Adrenal gland (tissue), 12 donors: ENCODE measurements around the gene HBS1L. TPM values are rescaled to one million over a fixed set of nuclear protein-coding genes. Genes with fewer than 3 reads are reported as not detected.

Source experiments
- DNase-seq, 7 donors: peaks; one replicate each; pipeline ENCODE4 v3.0.0-alpha.2; 2019 to 2020
- H3K27ac ChIP-seq, 5 donors: fragments of 200-600 bp; sonication (generic) in 4 of 5; 1 replicate in 3 of 5; 2 replicates in 2 of 5; pipeline versions ENCODE4 v1.5.1 to v1.8.0; 2016 to 2020; ENCODE audit warnings: mild to moderate bottlenecking in 1 of 5
- H3K27me3 ChIP-seq: fragments of 200-600 bp; 2 replicates; pipeline ENCODE4 v1.8.0; 2021
- H3K36me3 ChIP-seq, 2 donors: fragments of 200-600 bp; replicated peaks in 1 of 2; 1 replicate in 1 of 2; 2 replicates in 1 of 2; pipeline versions ENCODE4 v1.5.1 to v1.8.0; 2018 to 2022
- H3K4me1 ChIP-seq, 2 donors: fragments of 200-600 bp; replicated peaks in 1 of 2; 1 replicate in 1 of 2; 2 replicates in 1 of 2; pipeline versions ENCODE4 v1.5.1 to v1.8.0; 2018 to 2021
- H3K4me3 ChIP-seq, 4 donors: fragments of 200-600 bp; sonication (generic) in 3 of 4; one replicate each; pipeline ENCODE4 v1.5.1; 2016 to 2018
- H3K9me3 ChIP-seq, 3 donors: fragments of 200-600 bp; sonication (generic) in 1 of 3; replicated peaks in 1 of 3; 1 replicate in 2 of 3; 2 replicates in 1 of 3; pipeline versions ENCODE4 v1.5.1 to v1.8.0; 2016 to 2021
- POLR2A ChIP-seq, 2 donors: fragments of 450-650 bp; IDR thresholded peaks; one replicate each; pipeline ENCODE4 v1.6.1; 2017; ENCODE audit warnings: antibody characterized with exemption in 2 of 2, mild to moderate bottlenecking in 2 of 2, moderate library complexity in 1 of 2
- WGBS, 4 donors: extraction: QIAGEN DNeasy Blood & Tissue Kit in 2 of 4; methylation state at CpG; one replicate each; pipeline versions ENCODE4 v1.1.5 to v1.1.7; 2013 to 2017; 5-methylcytosine and 5-hydroxymethylcytosine counted together
- intact Hi-C, 2 donors: fragments of 100-400 bp; cut with DNase I; formaldehyde crosslinking; loops; one replicate each; pipeline versions ENCODE4 v1.14.1 to v1.15.0; 2022 to 2023
- polyA plus RNA-seq, 3 donors: library from polyadenylated mRNA; stranded (reverse); fragments of 200-250 nt in 2 of 3; fragments of 350-450 nt in 1 of 3; fragmentation: Illumina TruSeq in 1 of 3; extraction: RNeasy Lipid Tissue Mini Kit (QIAGEN cat#74804) in 1 of 3; gene quantifications; one replicate each; pipeline ENCODE4 v1.2.3, GENCODE V29; 2013 to 2014
- total RNA-seq, 9 donors: library from RNA; depleted of rRNA in 4 of 9; stranded (reverse); fragments of >200 nt in 4 of 9; fragments of 120-200 nt in 1 of 9; fragmentation: NEBNext Ultra II Directional in 1 of 9; extraction: Animal tissue kit (Norgen Biotek cat#: 25700) in 1 of 9; gene quantifications; one replicate each; pipeline versions ENCODE4 v1.1.0 to v1.2.4, GENCODE V29; 2013 to 2023
- TF ChIP-seq, protein P1 (sequence below), 6 experiments: fragments of 450-650 bp in 4 of 6; fragments of 200-600 bp in 2 of 6; sonication (generic) in 1 of 6; IDR thresholded peaks; 1 replicate in 5 of 6; 2 replicates in 1 of 6; pipeline versions ENCODE4 v1.5.1 to v1.8.0; 2016 to 2021; ENCODE audit warnings: antibody characterized with exemption in 6 of 6, mild to moderate bottlenecking in 2 of 6, moderate library complexity in 1 of 6
- donor health status: healthy with polysubstance abuse.
- donor health status: Bipolar disorder and iron deficiency.
- donor health status: DM: yes; HTN: yes; CAD: no.
- donor health status: DM: no; HTN: no; CAD: no.
- donor health status: DM: no; HTN: no; CAD: no.
- donor health status: DM: yes; HTN: yes; CAD: no.

Gene HBS1L
- total and polyA plus RNA-seq, 12 donors = 17.0 to 121 (median 58.4) TPM

DNA sequence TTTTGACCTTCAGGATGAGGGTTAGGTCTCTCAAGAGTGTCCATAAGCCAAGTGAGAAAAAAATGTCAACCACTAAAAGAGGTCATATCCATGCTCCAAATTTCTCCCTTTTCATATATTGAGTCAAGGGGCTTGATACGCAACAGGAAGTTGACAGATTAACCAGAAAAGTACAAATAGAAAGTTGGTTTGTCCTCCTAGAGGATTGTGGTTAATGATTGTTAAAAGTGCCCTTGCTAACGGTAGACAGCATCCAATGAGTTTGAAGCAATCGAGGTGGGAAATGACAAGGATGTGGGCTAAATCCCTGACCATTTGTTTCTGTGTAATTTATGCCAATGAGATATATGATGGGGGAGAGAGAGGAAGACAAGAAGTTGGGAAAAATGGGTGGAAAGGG, 18.1 kb upstream of the HBS1L start:
- Histone ChIP-seq H3K4me3 (no peak overlapping the region), H3K27ac (no peak overlapping the region), H3K27me3 (no peaks in the 10 kb centered on the region), H3K36me3 (no peaks in the 10 kb centered on the region), H3K9me3 (no peaks in the 10 kb centered on the region), H3K4me1 (no peaks in the 10 kb centered on the region)
- DNase-seq = no peak
- WGBS, 4 donors = 65 to 73% (median 70%) methylated on average over 3 of the region's 3 CpGs
- TF ChIP-seq POLR2A (IDR thresholded peaks at IDR 0.05) = no peak
- TF ChIP-seq, protein P1, sequence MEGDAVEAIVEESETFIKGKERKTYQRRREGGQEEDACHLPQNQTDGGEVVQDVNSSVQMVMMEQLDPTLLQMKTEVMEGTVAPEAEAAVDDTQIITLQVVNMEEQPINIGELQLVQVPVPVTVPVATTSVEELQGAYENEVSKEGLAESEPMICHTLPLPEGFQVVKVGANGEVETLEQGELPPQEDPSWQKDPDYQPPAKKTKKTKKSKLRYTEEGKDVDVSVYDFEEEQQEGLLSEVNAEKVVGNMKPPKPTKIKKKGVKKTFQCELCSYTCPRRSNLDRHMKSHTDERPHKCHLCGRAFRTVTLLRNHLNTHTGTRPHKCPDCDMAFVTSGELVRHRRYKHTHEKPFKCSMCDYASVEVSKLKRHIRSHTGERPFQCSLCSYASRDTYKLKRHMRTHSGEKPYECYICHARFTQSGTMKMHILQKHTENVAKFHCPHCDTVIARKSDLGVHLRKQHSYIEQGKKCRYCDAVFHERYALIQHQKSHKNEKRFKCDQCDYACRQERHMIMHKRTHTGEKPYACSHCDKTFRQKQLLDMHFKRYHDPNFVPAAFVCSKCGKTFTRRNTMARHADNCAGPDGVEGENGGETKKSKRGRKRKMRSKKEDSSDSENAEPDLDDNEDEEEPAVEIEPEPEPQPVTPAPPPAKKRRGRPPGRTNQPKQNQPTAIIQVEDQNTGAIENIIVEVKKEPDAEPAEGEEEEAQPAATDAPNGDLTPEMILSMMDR (IDR thresholded peaks at IDR 0.05) = no peak
- intact Hi-C loops = no loop called here

DNA sequence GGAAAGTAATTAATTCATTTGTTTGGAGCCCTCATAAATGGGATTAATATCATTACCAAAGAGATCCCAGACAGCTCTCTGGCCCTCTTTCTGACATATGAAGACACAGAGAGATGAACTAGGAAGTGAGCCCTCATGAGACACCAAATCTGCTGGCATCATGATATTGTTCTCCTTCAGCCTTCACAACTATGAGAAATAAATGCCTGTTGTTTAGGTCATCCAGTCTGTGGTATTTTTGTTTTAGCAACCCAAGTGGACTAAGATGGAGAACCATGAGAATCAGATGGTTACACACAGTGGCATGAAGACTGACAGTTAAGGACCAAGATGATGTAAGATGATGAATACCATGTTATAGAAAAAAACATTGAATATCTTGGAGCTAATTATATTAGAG, 16.9 kb upstream of the HBS1L start:
- intact Hi-C loops = no loop called here
- Histone ChIP-seq H3K4me3 (no peak overlapping the region), H3K4me1 (no peaks in the 10 kb centered on the region), H3K36me3 (no peaks in the 10 kb centered on the region), H3K27me3 (no peaks in the 10 kb centered on the region), H3K9me3 (no peaks in the 10 kb centered on the region), H3K27ac (no peak overlapping the region)
- DNase-seq = no peak
- TF ChIP-seq POLR2A (IDR thresholded peaks at IDR 0.05) = no peak
- TF ChIP-seq, protein P1 (IDR thresholded peaks at IDR 0.05) = no peak

DNA sequence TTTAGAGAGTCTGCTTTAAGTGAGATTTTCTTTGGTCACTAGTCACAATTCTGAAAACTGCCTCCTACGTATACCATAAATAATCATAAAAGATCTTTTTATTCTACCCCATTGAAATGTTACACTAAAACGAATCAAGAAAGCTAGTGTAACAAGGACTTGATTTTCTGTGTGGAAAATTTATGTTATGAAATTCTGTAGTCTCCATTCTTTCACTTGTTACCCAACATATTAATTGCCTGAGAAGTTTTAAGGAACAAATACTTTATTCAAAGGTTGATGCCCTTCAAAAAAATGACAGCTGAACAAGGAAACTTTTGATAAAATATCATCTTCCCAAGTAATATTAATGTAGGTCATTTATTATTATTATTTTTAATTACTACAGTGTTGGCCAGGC, 13.3 kb upstream of the HBS1L start:
- DNase-seq = no peak
- TF ChIP-seq, protein P1 (IDR thresholded peaks at IDR 0.05) = no peak
- no peak for TF ChIP-seq POLR2A (IDR thresholded peaks at IDR 0.05)
- Histone ChIP-seq H3K9me3 (no peaks in the 10 kb centered on the region), H3K27ac (no peak overlapping the region), H3K36me3 (no peaks in the 10 kb centered on the region), H3K4me3 (no peak overlapping the region), H3K27me3 (no peaks in the 10 kb centered on the region), H3K4me1 (no peaks in the 10 kb centered on the region)
- intact Hi-C loops = no loop called here
- 74 to 85% (median 81%) methylated on average over 2 of the region's 2 CpGs for WGBS, 4 donors

DNA sequence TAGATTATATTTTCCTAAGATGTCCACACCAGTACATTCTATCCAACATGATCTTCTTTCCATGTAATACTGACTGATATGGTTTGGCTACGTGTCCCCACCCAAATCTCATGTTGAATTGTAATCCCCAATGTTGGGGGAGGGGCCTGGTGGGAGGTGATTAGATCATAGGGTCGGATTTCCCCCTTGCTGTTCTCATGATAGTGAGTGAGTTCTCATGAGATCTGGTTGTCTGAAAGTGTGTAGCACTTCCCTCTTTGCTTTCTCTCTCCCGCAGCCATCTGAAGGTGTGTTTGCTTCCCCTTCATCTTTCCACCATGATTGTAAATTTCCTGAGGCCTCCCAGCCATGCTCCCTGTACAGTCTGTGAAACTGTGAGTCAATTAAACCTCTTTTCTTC, 12.2 kb upstream of the HBS1L start:
- 58 to 74% (median 66%) methylated on average over 3 of the region's 3 CpGs for WGBS, 4 donors
- DNase-seq = no peak
- no peaks in the 10 kb centered on the region for H3K9me3 ChIP-seq
- H3K4me1 ChIP-seq = no peaks in the 10 kb centered on the region
- intact Hi-C loops = no loop called here
- H3K27ac ChIP-seq = no peak overlapping the region
- H3K4me3 ChIP-seq = no peak overlapping the region
- no peaks in the 10 kb centered on the region for H3K36me3 ChIP-seq
- no peaks in the 10 kb centered on the region for H3K27me3 ChIP-seq
- TF ChIP-seq POLR2A (IDR thresholded peaks at IDR 0.05) = no peak
- TF ChIP-seq, protein P1 (IDR thresholded peaks at IDR 0.05) = no peak
